Omental fat pad (tissue), 4 donors: ENCODE measurements around the gene NPNT. TPM values are rescaled to one million over a fixed set of nuclear protein-coding genes. Genes with fewer than 3 reads are reported as not detected.

Experiments used
- ATAC-seq: fragments of 150-250 bp; one replicate; pipeline ENCODE4 v1.9.1; 2016; ENCODE audit warnings: mild to moderate bottlenecking, moderate library complexity; ENCODE audit not compliant: low FRiP score
- DNase-seq: peaks from one replicate; pipeline ENCODE4 v3.0.0-alpha.2; 2019; ENCODE audit warnings: low spot score
- CTCF ChIP-seq, 3 donors: fragments of 450-650 bp; IDR thresholded peaks; one replicate each; pipeline ENCODE4 v1.5.1; 2016 to 2017; ENCODE audit warnings: antibody characterized with exemption in 3 of 3, mild to moderate bottlenecking in 3 of 3, moderate library complexity in 2 of 3
- total RNA-seq, 4 donors: library from RNA; depleted of rRNA; stranded (reverse); fragments of >200 nt; gene quantifications; one replicate each; pipeline ENCODE4 v1.1.0, GENCODE V29; 2016

Gene NPNT
- total RNA-seq, 4 donors from 2014 or later, result 7.4 to 40.6 (median 23.2) TPM

DNA sequence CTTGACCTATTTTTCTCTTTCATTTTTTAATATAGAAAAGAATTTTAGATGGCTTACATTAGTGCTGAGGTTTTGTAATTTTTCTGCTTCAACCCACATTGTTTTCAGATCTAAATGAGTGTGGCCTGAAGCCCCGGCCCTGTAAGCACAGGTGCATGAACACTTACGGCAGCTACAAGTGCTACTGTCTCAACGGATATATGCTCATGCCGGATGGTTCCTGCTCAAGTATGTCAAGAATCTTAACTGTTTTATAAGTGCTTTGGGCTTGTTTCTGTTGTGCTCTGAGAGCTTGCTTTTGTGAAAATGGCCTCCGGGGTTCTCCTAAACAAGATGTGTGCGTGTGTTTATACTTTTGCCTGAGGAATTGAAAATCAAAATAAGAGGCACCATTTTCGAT, 41.6 kb downstream of the NPNT start:
- ATAC-seq, result no peak
- no peak for TF ChIP-seq CTCF (IDR thresholded peaks at IDR 0.05)
- DNase-seq, result no peak

DNA sequence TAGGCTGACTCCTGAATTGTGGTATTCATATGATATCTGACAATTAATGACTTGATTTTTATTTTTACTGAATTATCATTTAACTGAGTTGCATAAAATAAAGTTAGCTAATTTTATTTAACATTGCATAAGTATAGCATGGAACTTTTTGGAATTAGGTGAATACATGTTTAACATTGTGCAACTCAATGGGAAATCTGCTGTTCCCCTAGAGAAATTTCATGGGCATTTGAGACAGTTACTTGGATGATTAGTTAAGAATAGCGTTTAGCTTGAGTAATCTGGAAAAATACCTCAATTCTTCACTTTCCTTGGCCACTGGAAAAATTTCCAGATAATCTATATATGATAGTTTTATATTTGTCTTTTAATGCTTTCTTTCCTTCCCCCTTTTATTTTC, 42.5 kb downstream of the NPNT start:
- TF ChIP-seq CTCF (IDR thresholded peaks at IDR 0.05), result no peak
- ATAC-seq, result peak; percentile 51
- no peak for DNase-seq

GRCh38 chr4:105943234-105943633, 48.0 kb downstream of the NPNT start:
- ATAC-seq, result no peak
- no peak for TF ChIP-seq CTCF (IDR thresholded peaks at IDR 0.05)

GRCh38 chr4:105944540-105944939, 49.3 kb downstream of the NPNT start:
- no peak for DNase-seq
- ATAC-seq, result no peak
- no peak for TF ChIP-seq CTCF (IDR thresholded peaks at IDR 0.05)

More at GRCh38 chr4:105943234-105943633, 48.0 kb downstream of the NPNT start:
- no peak for DNase-seq

GRCh38 chr4:105946771-105947170, 51.5 kb downstream of the NPNT start:
- TF ChIP-seq CTCF (IDR thresholded peaks at IDR 0.05), result no peak
- ATAC-seq, result no peak
- no peak for DNase-seq

DNA sequence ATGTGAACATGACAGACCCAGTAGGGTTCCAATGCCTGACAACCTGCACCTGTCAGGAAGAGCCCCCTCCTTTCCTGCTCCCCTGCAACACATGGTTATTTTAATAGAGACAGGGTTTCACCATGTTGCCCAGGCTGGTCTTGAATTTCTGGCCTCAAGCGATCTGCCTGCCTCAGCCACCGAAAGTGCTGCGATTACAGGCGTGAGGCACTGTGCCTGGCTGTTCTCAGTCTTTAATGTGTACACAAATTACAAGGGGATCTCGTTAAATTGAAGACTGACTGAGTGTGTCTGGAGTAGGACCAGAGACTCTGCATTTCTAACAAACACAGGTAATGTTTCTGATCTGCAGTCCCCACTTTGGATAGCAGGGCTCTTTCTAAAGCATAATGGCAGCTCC, 55.4 kb downstream of the NPNT start:
- DNase-seq (no peak), ATAC-seq (no peak)
- no peak for TF ChIP-seq CTCF (IDR thresholded peaks at IDR 0.05)

GRCh38 chr4:105951198-105951597, 55.9 kb downstream of the NPNT start:
- ATAC-seq, result peak; percentile 19
- TF ChIP-seq CTCF (IDR thresholded peaks at IDR 0.05), result no peak

More at GRCh38 chr4:105951198-105951597, 55.9 kb downstream of the NPNT start:
- DNase-seq, result no peak
